GM21786 (cell line): ENCODE measurements around the gene CTXND1.
"Not testable (repeated sequence)": the region's sequence is repeated elsewhere in the genome, so short reads cannot be mapped to it uniquely, and the experiment has no call there.

ENCODE experiments used
- ATAC-seq: cut with Tn5 transposase; IDR thresholded peaks from one replicate; pipeline ENCODE4 v1.9.1; 2021; ENCODE audit not compliant: unreplicated experiment

Gene CTXND1

GRCh38 chr15:80252121-80252518, at the start of gene CTXND1:
Gene CTXND1 (minus strand): TSS chr15:80252213. CDS start chr15:80201949, 50,264 bp downstream.
- ATAC-seq, result no peak

GRCh38 chr15:80301472-80301871, 49.5 kb upstream of the CTXND1 start:
- ATAC-seq, result no peak

GRCh38 chr15:80295777-80296176, 43.8 kb upstream of the CTXND1 start:
- not testable (repeated sequence) for ATAC-seq

- ATAC-seq, result no peak
These were observed 40.1 kb upstream of the CTXND1 start for GRCh38 chr15:80292079-80292478.

- ATAC-seq, result not testable (repeated sequence)
These were observed 38.9 kb upstream of the CTXND1 start for GRCh38 chr15:80290891-80291290.

GRCh38 chr15:80289528-80290495, 37.8 kb upstream of the CTXND1 start:
- no peak for ATAC-seq

GRCh38 chr15:80288131-80288530, 36.1 kb upstream of the CTXND1 start:
- no peak for ATAC-seq

GRCh38 chr15:80286055-80286454, 34.0 kb upstream of the CTXND1 start:
- no peak for ATAC-seq

- no peak for ATAC-seq
These were observed 33.4 kb upstream of the CTXND1 start for GRCh38 chr15:80285379-80285778.

- ATAC-seq, result no peak
These were observed 31.5 kb upstream of the CTXND1 start for GRCh38 chr15:80283531-80283930.

GRCh38 chr15:80277147-80277546, 25.1 kb upstream of the CTXND1 start:
- no peak for ATAC-seq

- no peak for ATAC-seq
These were observed 23.9 kb upstream of the CTXND1 start for GRCh38 chr15:80275961-80276360.

GRCh38 chr15:80274996-80275395, 23.0 kb upstream of the CTXND1 start:
- no peak for ATAC-seq

GRCh38 chr15:80274554-80274953, 22.5 kb upstream of the CTXND1 start:
- ATAC-seq, result no peak

GRCh38 chr15:80272987-80273386, 21.0 kb upstream of the CTXND1 start:
- ATAC-seq, result no peak

- ATAC-seq, result no peak
These were observed 18.5 kb upstream of the CTXND1 start for GRCh38 chr15:80270472-80270871.

- no peak for ATAC-seq
These were observed 16.1 kb upstream of the CTXND1 start for GRCh38 chr15:80268101-80268500.

- no peak for ATAC-seq
These were observed 15.6 kb upstream of the CTXND1 start for GRCh38 chr15:80267658-80268057.

GRCh38 chr15:80266745-80267144, 14.7 kb upstream of the CTXND1 start:
- no peak for ATAC-seq

GRCh38 chr15:80266113-80266512, 14.1 kb upstream of the CTXND1 start:
- no peak for ATAC-seq

- no peak for ATAC-seq
These were observed 13.0 kb upstream of the CTXND1 start for GRCh38 chr15:80265021-80265420.

- no peak for ATAC-seq
These were observed 12.0 kb upstream of the CTXND1 start for GRCh38 chr15:80264031-80264430.

GRCh38 chr15:80260551-80260950, 8.5 kb upstream of the CTXND1 start:
- ATAC-seq, result no peak
